Measurements from ENCODE around the gene SSPN.
A peak's percentile ranks its signal among the peaks of the same experiment; 100 is the strongest.

- TF ChIP-seq CTCF (conservative IDR thresholded peaks at IDR 0.05; ENCODE audit: low read depth in 2 of 2) (no peak), EZH2 (IDR thresholded peaks at IDR 0.05; ENCODE audit: low read depth, unreplicated experiment) (peak; percentile 46)
Observed at GRCh38 chr12:26195250-26195640, at the start of gene SSPN.
